SK-N-MC (cell line): ENCODE results near the gene SHISA8.

Source experiments
- EZH2 ChIP-seq: fragments of 200-600 bp; sonication (generic); IDR thresholded peaks from one replicate; pipeline ENCODE4 v1.6.1; 2017; ENCODE audit warnings: antibody characterized with exemption
- POLR2AphosphoS5 ChIP-seq: IDR thresholded peaks from 2 replicates; pipeline ENCODE4 v1.6.1; 2012; ENCODE audit warnings: mild to moderate bottlenecking, low read depth, low read length, borderline replicate concordance

GRCh38 chr22:41915786-41916493 lies 1.1 kb upstream of the SHISA8 start:
- TF ChIP-seq POLR2AphosphoS5, result no peak
- TF ChIP-seq EZH2, result no peak
